Skeletal muscle tissue (tissue), 4 donors: ENCODE results near the gene STMN1. TPM values are rescaled to one million over a fixed set of nuclear protein-coding genes. Genes with fewer than 3 reads are reported as not detected.
A peak's percentile ranks its signal among the peaks of the same experiment; 100 is the strongest.
"Not testable (repeated sequence)": the region's sequence is repeated elsewhere in the genome, so short reads cannot be mapped to it uniquely, and the experiment has no call there.

Experiments used
- H3K27ac ChIP-seq: one replicate; pipeline ENCODE4 v1.7.0; 2013; ENCODE audit warnings: mild to moderate bottlenecking, low read depth, low read length, inconsistent platforms
- H3K27me3 ChIP-seq, 3 donors: one replicate each; pipeline ENCODE4 v1.7.0; 2013; ENCODE audit warnings: low read length in 3 of 3; ENCODE audit not compliant: control insufficient read depth in 3 of 3, insufficient read depth in 3 of 3
- H3K36me3 ChIP-seq, 3 donors: one replicate each; pipeline ENCODE4 v1.7.0; 2013; ENCODE audit warnings: low read length in 3 of 3; ENCODE audit not compliant: control insufficient read depth in 3 of 3, insufficient read depth in 3 of 3
- H3K4me1 ChIP-seq, 3 donors: one replicate each; pipeline ENCODE4 v1.7.0; 2013; ENCODE audit warnings: low read length in 3 of 3, mild to moderate bottlenecking in 3 of 3; ENCODE audit not compliant: control insufficient read depth in 3 of 3, insufficient read depth in 3 of 3
- H3K4me3 ChIP-seq, 3 donors: one replicate each; pipeline ENCODE4 v1.7.0; 2013; ENCODE audit warnings: low read length in 3 of 3
- H3K9ac ChIP-seq, 3 donors: one replicate each; pipeline ENCODE4 v1.7.0; 2013; ENCODE audit warnings: low read length in 3 of 3, mild to moderate bottlenecking in 3 of 3, moderate library complexity in 2 of 3, low read depth in 1 of 3
- H3K9me3 ChIP-seq, 3 donors: one replicate each; pipeline ENCODE4 v1.7.0; 2013; ENCODE audit warnings: low read length in 3 of 3; ENCODE audit not compliant: control insufficient read depth in 3 of 3
- total RNA-seq: library from RNA; depleted of rRNA; stranded (reverse); fragments of >200 nt; gene quantifications from one replicate; pipeline ENCODE4 v1.2.3, GENCODE V29; 2014
- donor health status: Osteomylitis.

The STMN1 gene
- total RNA-seq, 1 donor from 2014 or later = 90.3 TPM

- Histone ChIP-seq H3K27me3 (no peaks in the 10 kb centered on the region), H3K4me3 (no peak overlapping the region), H3K27ac (no peak overlapping the region), H3K4me1 (peaks cover 3 to 4% (median 3%) of the 10 kb centered on the region in 3 donors), H3K9ac (no peak overlapping the region), H3K9me3 (no peaks in the 10 kb centered on the region), H3K36me3 (no peaks in the 10 kb centered on the region)
These were observed 30.7 kb upstream of the STMN1 start for GRCh38 chr1:25936947-25937346.

GRCh38 chr1:25933479-25934365, 27.5 kb upstream of the STMN1 start:
- peaks cover 0 to 5% (median 0%) of the 10 kb centered on the region in 3 donors for H3K27me3 ChIP-seq
- H3K4me3 ChIP-seq = peak overlapping the region in 1 of 3 donors; percentile 36
- no peaks in the 10 kb centered on the region for H3K9me3 ChIP-seq
- no peak overlapping the region for H3K27ac ChIP-seq
- no peaks in the 10 kb centered on the region for H3K36me3 ChIP-seq
- peaks cover 3 to 4% (median 3%) of the 10 kb centered on the region in 3 donors for H3K4me1 ChIP-seq
- H3K9ac ChIP-seq = no peak overlapping the region

DNA sequence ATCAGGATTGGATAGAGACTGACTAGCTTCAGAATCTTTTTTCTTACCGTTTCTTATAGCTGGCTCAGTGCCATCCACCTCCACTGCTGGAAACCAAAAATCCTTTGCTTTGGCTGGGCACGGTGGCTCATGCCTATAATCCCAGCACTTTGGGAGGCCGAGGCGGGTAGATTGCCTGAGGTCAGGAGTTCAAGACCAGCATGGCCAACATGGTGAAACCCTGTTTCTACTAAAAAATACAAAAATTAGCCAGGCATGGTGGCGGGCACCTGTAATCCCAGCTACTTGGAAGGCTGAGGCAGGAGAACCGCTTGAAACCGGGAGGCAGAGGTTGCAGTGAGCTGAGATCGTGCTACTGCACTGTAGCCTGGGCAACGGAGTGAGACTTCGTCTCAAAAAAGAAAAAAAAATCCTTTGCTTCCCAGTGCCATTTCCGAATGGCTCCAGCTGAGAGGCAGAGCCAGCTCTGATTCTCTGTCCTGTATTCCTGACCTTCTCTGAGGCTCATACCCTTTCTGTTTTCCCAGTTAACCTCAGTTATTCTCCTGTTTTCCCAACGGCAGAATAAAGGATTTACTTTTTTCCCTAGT, 26.7 kb upstream of the STMN1 start:
- not testable (repeated sequence) for H3K4me1 ChIP-seq, H3K36me3 ChIP-seq, H3K4me3 ChIP-seq, H3K9me3 ChIP-seq, H3K27ac ChIP-seq, H3K27me3 ChIP-seq, H3K9ac ChIP-seq

GRCh38 chr1:25932321-25932720, 26.1 kb upstream of the STMN1 start:
- no peaks in the 10 kb centered on the region for H3K9me3 ChIP-seq
- H3K4me3 ChIP-seq = no peak overlapping the region
- H3K27me3 ChIP-seq = peaks cover 0 to 5% (median 0%) of the 10 kb centered on the region in 3 donors
- H3K4me1 ChIP-seq = peaks cover 3 to 4% (median 3%) of the 10 kb centered on the region in 3 donors
- H3K27ac ChIP-seq = no peak overlapping the region
- no peak overlapping the region for H3K9ac ChIP-seq
- no peaks in the 10 kb centered on the region for H3K36me3 ChIP-seq

GRCh38 chr1:25929016-25929415, 22.8 kb upstream of the STMN1 start:
- no peak overlapping the region for H3K27ac ChIP-seq
- H3K9ac ChIP-seq = no peak overlapping the region
- H3K9me3 ChIP-seq = no peaks in the 10 kb centered on the region
- no peaks in the 10 kb centered on the region for H3K4me1 ChIP-seq
- peaks cover 0 to 14% (median 6%) of the 10 kb centered on the region in 3 donors for H3K27me3 ChIP-seq
- H3K4me3 ChIP-seq = no peak overlapping the region
- H3K36me3 ChIP-seq = no peaks in the 10 kb centered on the region

GRCh38 chr1:25927521-25928265, 21.5 kb upstream of the STMN1 start:
- Histone ChIP-seq H3K9ac (no peak overlapping the region), H3K27ac (no peak overlapping the region), H3K9me3 (no peaks in the 10 kb centered on the region), H3K36me3 (no peaks in the 10 kb centered on the region), H3K4me1 (peaks cover 7 to 10% (median 8%) of the 10 kb centered on the region in 3 donors), H3K27me3 (peaks cover 0 to 21% (median 8%) of the 10 kb centered on the region in 3 donors), H3K4me3 (no peak overlapping the region)

GRCh38 chr1:25926731-25927496, 20.7 kb upstream of the STMN1 start:
- no peak overlapping the region for H3K9ac ChIP-seq

GRCh38 chr1:25924454-25924853, 18.2 kb upstream of the STMN1 start:
- Histone ChIP-seq H3K27ac (no peak overlapping the region), H3K36me3 (no peaks in the 10 kb centered on the region), H3K27me3 (peaks cover 0 to 25% (median 17%) of the 10 kb centered on the region in 3 donors), H3K9me3 (no peaks in the 10 kb centered on the region), H3K4me3 (no peak overlapping the region), H3K9ac (no peak overlapping the region), H3K4me1 (peaks cover 13 to 17% (median 16%) of the 10 kb centered on the region in 3 donors)

More at GRCh38 chr1:25926731-25927496, 20.7 kb upstream of the STMN1 start:
- Histone ChIP-seq H3K27me3 (peaks cover 0 to 25% (median 16%) of the 10 kb centered on the region in 3 donors), H3K27ac (no peak overlapping the region), H3K4me3 (no peak overlapping the region), H3K4me1 (peaks cover 13 to 17% (median 16%) of the 10 kb centered on the region in 3 donors), H3K36me3 (no peaks in the 10 kb centered on the region), H3K9me3 (no peaks in the 10 kb centered on the region)

GRCh38 chr1:25922971-25923552, 16.8 kb upstream of the STMN1 start:
- peak overlapping the region; percentile 27 for H3K27ac ChIP-seq
- H3K9me3 ChIP-seq = no peaks in the 10 kb centered on the region
- H3K4me1 ChIP-seq = peaks cover 13 to 17% (median 16%) of the 10 kb centered on the region in 3 donors
- peak overlapping the region; percentile 68 to 87 (median 76) for H3K4me3 ChIP-seq
- H3K36me3 ChIP-seq = no peaks in the 10 kb centered on the region
- peak overlapping the region; percentile 36 to 69 (median 63) for H3K9ac ChIP-seq
- peaks cover 0 to 21% (median 17%) of the 10 kb centered on the region in 3 donors for H3K27me3 ChIP-seq
